HG02870 (cell line): ENCODE measurements around the gene CBL.

Experiments
- ATAC-seq: cut with Tn5 transposase; IDR thresholded peaks from one replicate; pipeline ENCODE4 v1.9.1; 2021; ENCODE audit warnings: mild to moderate bottlenecking, moderate library complexity; ENCODE audit not compliant: unreplicated experiment

The CBL gene

GRCh38 chr11:119262668-119263351 lies 56.7 kb downstream of the CBL start:
- ATAC-seq = no peak

- no peak for ATAC-seq
Observed at GRCh38 chr11:119263352-119263940, 57.3 kb downstream of the CBL start.

DNA sequence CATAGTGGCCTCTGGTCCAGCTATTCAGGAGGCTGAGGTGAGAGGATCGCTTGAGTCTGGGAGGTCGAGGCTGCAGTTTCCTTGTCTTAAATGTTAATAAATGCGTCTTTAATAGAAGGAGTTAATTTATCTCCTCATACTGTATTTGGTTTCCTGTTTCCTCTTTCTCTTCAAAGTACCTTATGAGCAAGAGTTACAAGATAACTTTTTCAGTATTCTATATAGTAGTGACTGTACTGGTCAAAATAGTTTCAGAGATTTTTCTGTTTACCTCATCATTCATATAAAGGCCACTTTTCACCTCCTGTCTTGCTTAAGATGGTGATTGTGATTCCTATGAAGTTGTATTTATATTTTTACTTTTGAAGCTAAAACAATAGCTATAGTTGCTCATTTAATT lies 59.9 kb downstream of the CBL start:
- ATAC-seq = no peak

DNA sequence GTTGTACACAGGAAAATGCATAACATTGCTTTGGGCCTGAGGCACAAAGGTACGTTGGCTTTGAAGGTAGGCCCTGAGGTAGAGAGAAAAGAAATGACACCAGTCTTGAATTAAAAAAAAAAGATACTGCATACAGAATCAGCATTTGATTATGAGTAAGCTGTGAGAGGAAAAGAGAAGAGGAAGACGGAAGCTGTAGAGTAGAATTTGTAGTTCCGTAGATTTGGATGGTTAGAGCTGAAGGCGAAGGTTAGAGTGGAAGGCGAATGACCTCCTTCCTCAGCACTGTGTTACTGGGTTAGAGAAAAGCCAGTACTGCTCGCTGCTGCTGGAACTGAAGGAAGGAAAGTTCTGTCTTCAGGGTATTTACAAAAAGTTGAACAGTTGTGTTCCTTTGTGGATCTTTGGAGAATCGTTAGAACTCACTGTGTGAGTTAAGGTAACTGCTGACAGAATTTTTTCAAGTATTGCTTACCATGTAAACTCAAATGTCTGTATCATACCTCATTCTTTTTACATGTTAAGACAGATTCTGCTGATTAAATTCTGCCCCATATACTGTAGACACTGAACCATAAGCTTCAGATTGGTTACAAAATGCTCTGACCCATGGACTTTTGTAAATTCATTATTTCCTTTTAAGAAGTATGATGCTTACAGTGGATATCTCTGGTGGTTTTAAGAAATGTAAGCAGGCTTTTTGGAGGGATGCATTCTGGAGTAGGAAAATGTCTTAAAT lies 60.5 kb downstream of the CBL start:
- ATAC-seq = no peak

GRCh38 chr11:119267645-119268044 lies 61.5 kb downstream of the CBL start:
- no peak for ATAC-seq

DNA sequence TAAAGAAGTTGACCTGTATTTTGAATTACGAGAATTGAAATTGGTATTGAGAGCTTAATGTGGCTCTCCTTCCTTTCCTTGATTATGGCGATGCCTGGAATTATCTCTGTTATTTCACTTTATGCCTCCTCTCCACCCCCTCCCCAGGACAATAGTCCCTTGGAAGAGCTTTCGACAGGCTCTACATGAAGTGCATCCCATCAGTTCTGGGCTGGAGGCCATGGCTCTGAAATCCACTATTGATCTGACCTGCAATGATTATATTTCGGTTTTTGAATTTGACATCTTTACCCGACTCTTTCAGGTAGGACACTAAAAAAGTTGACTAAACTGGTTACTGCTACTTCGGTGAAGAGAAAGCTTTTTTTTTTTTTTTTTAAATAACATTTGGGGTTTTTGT lies 67.6 kb downstream of the CBL start:
- ATAC-seq = no peak

DNA sequence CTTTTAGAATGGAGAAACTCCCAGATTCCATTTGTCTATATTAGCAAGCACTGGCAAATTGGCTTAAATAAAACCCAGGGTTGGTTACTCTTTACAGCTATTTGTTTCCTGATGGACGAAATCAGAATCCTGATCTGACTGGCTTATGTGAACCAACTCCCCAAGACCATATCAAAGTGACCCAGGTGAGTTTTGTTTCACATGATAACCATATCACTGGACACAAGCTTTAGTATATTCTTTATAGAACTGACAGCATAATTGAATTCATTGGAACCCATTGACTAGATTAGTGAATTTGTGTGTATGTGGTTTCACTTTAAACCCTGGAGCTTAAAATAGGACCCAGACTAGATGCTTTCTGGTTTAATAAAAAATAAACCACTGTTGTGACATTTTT lies 71.5 kb downstream of the CBL start:
- no peak for ATAC-seq

DNA sequence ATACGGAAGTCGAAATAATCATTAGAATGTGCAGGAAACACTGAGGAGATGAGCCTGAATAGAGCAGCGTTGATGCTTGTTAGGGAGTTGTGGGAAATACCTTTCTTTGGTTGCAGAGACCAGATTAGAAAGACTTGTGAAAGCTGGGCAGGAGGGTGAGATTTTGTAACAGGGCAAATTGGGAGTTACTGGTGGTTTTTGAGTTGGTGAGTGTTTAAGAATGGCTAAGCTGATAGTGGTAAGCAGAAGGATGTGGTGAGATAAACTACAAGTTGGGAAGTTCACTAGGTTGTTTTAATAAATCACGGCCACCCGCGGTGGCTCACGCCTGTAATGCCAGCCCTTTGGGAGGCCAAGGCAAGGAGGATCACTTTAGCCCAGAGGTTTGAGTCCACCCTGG lies 76.4 kb downstream of the CBL start:
- no peak for ATAC-seq

- ATAC-seq = peak; percentile 44
Observed at GRCh38 chr11:119284344-119285157, 78.4 kb downstream of the CBL start.

DNA sequence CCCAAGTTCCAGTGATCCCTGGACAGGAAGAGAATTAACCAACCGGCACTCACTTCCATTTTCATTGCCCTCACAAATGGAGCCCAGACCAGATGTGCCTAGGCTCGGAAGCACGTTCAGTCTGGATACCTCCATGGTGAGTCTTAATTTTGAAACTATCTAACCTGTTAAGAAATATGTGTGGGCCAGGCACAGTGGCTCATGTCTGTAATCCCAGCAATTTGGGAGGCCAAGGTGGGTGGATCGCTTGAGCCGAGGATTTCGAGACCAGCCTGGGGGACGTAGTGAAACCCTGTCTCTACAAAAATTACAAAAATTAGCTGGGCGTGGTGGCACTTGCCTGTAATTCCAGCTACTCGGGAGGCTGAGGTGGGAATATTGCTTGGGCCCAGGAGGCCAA lies 79.3 kb downstream of the CBL start:
- ATAC-seq = no peak

- no peak for ATAC-seq
Observed at GRCh38 chr11:119288219-119288618, 82.1 kb downstream of the CBL start.

DNA sequence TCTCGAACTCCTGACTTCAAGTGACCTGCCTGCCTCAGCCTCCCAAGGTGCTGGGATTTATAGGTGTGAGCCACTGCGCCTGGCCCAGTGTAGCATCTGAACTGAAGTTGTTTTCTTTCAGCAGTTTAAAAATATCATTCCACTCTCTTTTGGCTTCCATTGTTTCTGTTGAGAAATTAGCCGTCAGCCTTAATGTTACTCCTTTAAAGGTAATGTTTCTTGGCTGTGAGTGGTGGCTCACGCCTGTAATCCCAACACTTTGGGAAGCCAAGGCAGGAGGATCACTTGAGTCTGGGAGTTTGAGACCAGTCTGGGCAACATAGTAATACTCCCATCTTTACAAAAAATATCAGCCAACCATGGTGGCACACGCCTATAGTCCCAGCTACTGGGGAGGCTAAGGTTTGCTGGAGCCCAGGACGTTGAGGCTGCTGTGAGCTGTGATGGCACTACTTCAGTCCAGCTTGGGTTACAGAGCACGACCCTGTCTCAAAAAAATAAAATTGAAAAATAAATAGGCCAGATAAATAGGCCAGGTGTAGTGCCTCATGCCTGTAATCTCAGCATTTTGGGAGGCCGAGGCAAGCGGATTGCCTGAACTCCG lies 84.9 kb downstream of the CBL start:
- ATAC-seq = no peak

- no peak for ATAC-seq
Observed at GRCh38 chr11:119293461-119293860, 87.3 kb downstream of the CBL start.

DNA sequence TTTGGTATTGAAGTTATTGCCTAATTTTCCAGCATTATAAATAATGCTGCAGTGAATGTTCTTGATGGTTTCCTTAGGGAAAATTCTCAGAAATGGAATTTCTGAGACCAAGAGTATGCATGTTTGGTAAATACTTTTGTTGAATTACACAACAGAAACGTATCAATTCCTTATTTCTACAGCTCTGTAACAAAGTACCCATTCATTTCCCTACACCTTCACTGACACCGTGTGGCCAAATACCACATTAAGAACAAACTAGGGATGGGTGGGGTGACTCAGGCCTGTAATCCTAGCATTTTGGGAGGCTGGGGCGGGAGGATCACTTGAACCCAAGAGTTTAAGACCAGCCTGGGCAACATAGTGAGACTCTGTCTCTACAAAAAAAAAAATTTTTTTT lies 89.0 kb downstream of the CBL start:
- no peak for ATAC-seq

GRCh38 chr11:119297938-119298337 lies 91.8 kb downstream of the CBL start:
- ATAC-seq = no peak

GRCh38 chr11:119298726-119299125 lies 92.6 kb downstream of the CBL start:
- no peak for ATAC-seq

GRCh38 chr11:119299416-119299815 lies 93.3 kb downstream of the CBL start:
- ATAC-seq = no peak

GRCh38 chr11:119300198-119300964 lies 94.2 kb downstream of the CBL start:
- ATAC-seq = no peak

DNA sequence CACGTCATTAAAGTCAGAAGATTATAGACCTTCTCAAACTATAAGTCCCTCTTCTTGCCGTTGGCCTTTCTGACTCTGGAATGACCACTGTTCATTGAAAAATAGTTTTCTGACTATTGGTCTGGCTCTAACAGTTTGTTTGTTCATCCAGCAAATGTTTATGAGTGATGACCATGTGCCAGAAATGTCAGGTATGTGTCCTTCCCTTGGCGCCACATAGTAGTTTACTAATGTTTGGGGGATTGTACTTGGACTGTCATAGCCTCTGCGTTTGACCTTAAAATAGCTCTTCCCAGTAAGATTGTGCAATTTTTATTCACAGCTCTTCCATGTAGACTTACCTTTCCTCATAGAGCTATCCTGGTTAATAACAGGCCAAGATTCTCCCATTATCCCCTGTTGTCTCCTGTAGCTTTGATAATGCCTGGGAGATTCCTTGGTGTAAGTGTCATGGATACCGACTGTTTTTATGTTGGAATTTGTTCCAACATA lies 97.1 kb downstream of the CBL start:
- no peak for ATAC-seq
